Measurements from ENCODE around the gene SELENOS. TPM values are rescaled to one million over a fixed set of nuclear protein-coding genes. Genes with fewer than 3 reads are reported as not detected.

SELENOS gene, protein sequence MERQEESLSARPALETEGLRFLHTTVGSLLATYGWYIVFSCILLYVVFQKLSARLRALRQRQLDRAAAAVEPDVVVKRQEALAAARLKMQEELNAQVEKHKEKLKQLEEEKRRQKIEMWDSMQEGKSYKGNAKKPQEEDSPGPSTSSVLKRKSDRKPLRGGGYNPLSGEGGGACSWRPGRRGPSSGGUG
- 10 to 100 TPM; 47.3 to 75.4 (median 59.8) TPM for total RNA-seq

DNA sequence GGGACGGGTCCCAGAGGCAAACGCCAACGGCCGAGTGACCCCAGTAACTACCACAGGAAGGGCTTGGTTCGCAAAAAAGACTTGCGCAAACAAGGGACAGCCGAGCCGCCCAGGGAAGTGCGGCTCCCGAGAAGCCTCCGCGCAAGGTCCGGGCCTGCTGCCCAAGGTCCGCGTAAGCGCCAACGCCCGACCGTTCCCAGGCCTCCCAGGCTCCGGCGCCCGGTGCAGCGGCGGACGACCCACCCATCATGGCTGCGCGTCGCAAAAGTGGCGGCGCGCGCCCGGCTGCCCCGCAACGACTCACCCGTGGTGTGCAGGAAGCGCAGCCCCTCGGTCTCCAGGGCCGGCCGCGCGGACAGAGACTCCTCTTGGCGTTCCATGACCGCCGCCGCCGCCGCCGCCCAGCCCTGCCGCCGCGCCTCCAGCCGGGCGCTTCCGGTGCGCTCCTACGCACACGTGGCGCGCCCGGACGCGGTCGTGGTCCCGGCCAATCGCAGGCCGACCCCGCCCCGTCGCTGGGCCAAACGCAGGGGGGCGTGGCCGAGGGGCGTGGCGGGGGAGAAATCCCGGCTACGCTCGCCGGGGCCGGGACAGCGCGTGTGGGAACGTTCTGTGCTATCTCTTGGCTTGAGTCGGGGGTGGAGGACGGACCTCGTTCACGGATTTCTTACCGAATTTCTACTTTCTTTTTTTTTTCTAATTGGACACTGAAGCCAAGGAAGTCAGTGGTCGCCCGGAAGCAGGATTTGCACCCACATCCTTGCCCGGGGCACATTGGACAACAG lies at the start of gene SELENOS:
SELENOS (minus strand) TSS at position 448 of the 785 bp plus-strand sequence; CDS start at position 380, 68 bp downstream.
- intact Hi-C loops (cut with DNase I), result no loop called here
- Histone ChIP-seq H3K27ac (replicated peaks in 1 of 4) (peak within 1 kb of the TSS; percentile 87 to 95 (median 92)), H3K9me3 (no peaks in the 10 kb centered on the region), H3K4me3 (peak within 1 kb of the TSS; percentile 79 to 92 (median 88)), H3K4me1 (peaks cover 15 to 26% (median 23%) of the 10 kb centered on the region in 4 donors), H3K36me3 (peaks cover 44 to 65% (median 55%) of the 10 kb centered on the region in 4 donors), H3K27me3 (no peaks in the 10 kb centered on the region)
- DNase-seq (ENCODE audit: extremely low spot score), result peak; percentile 95
- TF ChIP-seq EP300 (IDR thresholded peaks at IDR 0.05) (peak; percentile 62), POLR2A (IDR thresholded peaks at IDR 0.05; ENCODE audit: low read depth) (peak; percentile 85), POLR2AphosphoS5 (IDR thresholded peaks at IDR 0.05) (peak; percentile 85 to 93), CTCF (IDR thresholded peaks at IDR 0.05) (no peak)
- whole genome bisulfite sequencing, result under 1% methylated on average over 39 of the region's 91 CpGs

GRCh38 chr15:101326462-101327146 lies 49.3 kb upstream of the SELENOS start:
- no peak overlapping the region for H3K4me3 ChIP-seq
- intact Hi-C loops (cut with DNase I), result no loop called here

GRCh38 chr15:101326026-101326315 lies 48.7 kb upstream of the SELENOS start:
- no peak overlapping the region for H3K4me3 ChIP-seq
- peaks cover 0 to 26% (median 0%) of the 10 kb centered on the region in 4 donors for H3K27me3 ChIP-seq
- TF ChIP-seq POLR2A (IDR thresholded peaks at IDR 0.05; ENCODE audit: low read depth) (no peak), POLR2AphosphoS5 (IDR thresholded peaks at IDR 0.05) (no peak), EP300 (IDR thresholded peaks at IDR 0.05) (no peak), CTCF (IDR thresholded peaks at IDR 0.05) (no peak)
- H3K9me3 ChIP-seq, result no peaks in the 10 kb centered on the region
- no peak for DNase-seq (ENCODE audit: extremely low spot score)
- WGBS, result 91% methylated on average over 8 of the region's 8 CpGs
- H3K4me1 ChIP-seq, result no peaks in the 10 kb centered on the region
- peaks cover 0 to 32% (median 0%) of the 10 kb centered on the region in 4 donors for H3K36me3 ChIP-seq
- no peak overlapping the region for H3K27ac ChIP-seq (replicated peaks in 1 of 4)
- intact Hi-C loops (cut with DNase I), result no loop called here

More at GRCh38 chr15:101326462-101327146, 49.3 kb upstream of the SELENOS start:
- no peak for DNase-seq (ENCODE audit: extremely low spot score)
- TF ChIP-seq POLR2A (IDR thresholded peaks at IDR 0.05; ENCODE audit: low read depth) (no peak), CTCF (IDR thresholded peaks at IDR 0.05) (no peak), POLR2AphosphoS5 (IDR thresholded peaks at IDR 0.05) (no peak), EP300 (IDR thresholded peaks at IDR 0.05) (no peak)
- Histone ChIP-seq H3K27ac (replicated peaks in 1 of 4) (no peak overlapping the region), H3K9me3 (no peaks in the 10 kb centered on the region), H3K36me3 (peaks cover 0 to 32% (median 0%) of the 10 kb centered on the region in 4 donors), H3K4me1 (no peaks in the 10 kb centered on the region), H3K27me3 (peaks cover 0 to 21% (median 0%) of the 10 kb centered on the region in 4 donors)
- WGBS, result 78% methylated on average over 19 of the region's 21 CpGs

DNA sequence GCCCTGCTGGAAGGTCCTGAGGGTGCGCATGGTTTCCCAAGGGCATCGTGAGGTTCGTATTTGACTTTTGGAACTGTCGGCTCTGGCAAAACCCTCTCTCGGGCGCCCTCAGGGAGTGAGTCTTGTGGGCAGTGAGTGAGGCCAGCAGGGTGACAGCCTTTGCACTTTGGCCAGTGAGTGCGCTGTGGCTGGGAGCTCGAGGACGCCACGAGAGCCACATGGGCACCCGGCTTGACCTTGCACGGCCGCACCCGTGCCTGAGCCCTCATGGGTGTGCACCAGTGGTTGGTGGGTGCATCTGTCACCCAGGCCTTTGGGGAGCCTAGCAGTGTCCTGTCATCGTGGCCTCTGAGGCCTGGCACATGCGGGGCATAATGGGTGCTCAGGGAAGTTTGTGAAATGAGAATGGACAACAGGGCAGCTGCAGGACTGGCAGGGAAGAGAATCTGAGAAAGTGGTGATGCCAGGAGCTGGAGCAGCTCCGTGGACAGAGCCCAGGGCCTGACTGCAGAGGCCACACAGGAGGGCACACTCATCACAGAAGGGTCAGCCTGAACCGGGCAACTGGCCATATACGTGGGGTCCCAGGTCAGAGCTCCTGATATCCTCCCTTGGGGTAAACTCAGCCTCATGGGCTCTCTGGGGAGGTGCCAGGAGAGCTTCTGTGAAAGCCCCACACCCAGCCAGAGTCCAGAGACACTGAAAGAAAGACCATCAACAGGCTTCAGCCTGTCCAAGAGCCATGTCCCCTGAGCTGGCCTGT lies 48.2 kb upstream of the SELENOS start:
- 82% methylated on average over 15 of the region's 19 CpGs for WGBS
- H3K27me3 ChIP-seq, result peaks cover 0 to 31% (median 0%) of the 10 kb centered on the region in 4 donors
- no peak for DNase-seq (ENCODE audit: extremely low spot score)
- no peak overlapping the region for H3K4me3 ChIP-seq
- intact Hi-C loops (cut with DNase I), result no loop called here
- no peak overlapping the region for H3K27ac ChIP-seq (replicated peaks in 1 of 4)
- peaks cover 0 to 37% (median 0%) of the 10 kb centered on the region in 4 donors for H3K36me3 ChIP-seq
- TF ChIP-seq POLR2A (IDR thresholded peaks at IDR 0.05; ENCODE audit: low read depth), result no peak
- no peak for TF ChIP-seq CTCF (IDR thresholded peaks at IDR 0.05)
- TF ChIP-seq EP300 (IDR thresholded peaks at IDR 0.05), result no peak
- no peaks in the 10 kb centered on the region for H3K4me1 ChIP-seq
- H3K9me3 ChIP-seq, result no peaks in the 10 kb centered on the region

Measured in esophagus muscularis mucosa (tissue), 4 donors.